H1 (cell line): ENCODE measurements around the gene SLC9A2. TPM values are rescaled to one million over a fixed set of nuclear protein-coding genes. Genes with fewer than 3 reads are reported as not detected.

Experiments
- HDAC6 ChIP-seq: IDR thresholded peaks from one replicate; pipeline ENCODE4 v1.7.1; 2012; ENCODE audit warnings: low read depth, mild to moderate bottlenecking, inconsistent platforms, low read length, moderate library complexity
- POLR2A ChIP-seq, 2 experiments: IDR thresholded peaks; 1 replicate in 1 of 2; 2 replicates in 1 of 2; pipeline ENCODE4 v1.6.1; 2011; ENCODE audit warnings: low read depth in 2 of 2, low read length in 2 of 2, mild to moderate bottlenecking in 2 of 2; ENCODE audit errors: control extremely low read depth in 1 of 2
- polyA plus RNA-seq, 7 experiments: library from polyadenylated mRNA; depleted of rRNA in 3 of 7; stranded (reverse) in 5 of 7; unstranded in 2 of 7; fragments of >200 nt in 5 of 7; fragments of 200-250 nt in 2 of 7; gene quantifications; 1 replicate in 5 of 7; 2 replicates in 1 of 7; 4 replicates in 1 of 7; pipeline versions ENCODE4 v1.2.1 to v1.2.3, GENCODE V29; 2011 to 2013; ENCODE audit warnings: missing spikeins in 2 of 7, mixed read lengths in 2 of 7
- total RNA-seq: library from RNA; stranded (reverse); fragmentation: NEBNext Ultra II Directional; extraction: Animal tissue kit (Norgen Biotek cat#: 25700); gene quantifications from 2 replicates; pipeline ENCODE4 v1.2.1, GENCODE V29; 2021
- TF ChIP-seq, protein P1 (sequence below): fragments of 300-600 bp; sonication (generic); IDR thresholded peaks from 2 replicates; pipeline ENCODE4 v1.7.1; 2012; ENCODE audit warnings: low read length, moderate library complexity, mild to moderate bottlenecking, inconsistent platforms; ENCODE audit not compliant: insufficient replicate concordance

SLC9A2 gene
- total and polyA plus RNA-seq, 2 of the 8 experiments (the other 6 are each of a cell fraction or from before 2014, with no cell fraction given): 0.06 to 0.13 TPM

DNA sequence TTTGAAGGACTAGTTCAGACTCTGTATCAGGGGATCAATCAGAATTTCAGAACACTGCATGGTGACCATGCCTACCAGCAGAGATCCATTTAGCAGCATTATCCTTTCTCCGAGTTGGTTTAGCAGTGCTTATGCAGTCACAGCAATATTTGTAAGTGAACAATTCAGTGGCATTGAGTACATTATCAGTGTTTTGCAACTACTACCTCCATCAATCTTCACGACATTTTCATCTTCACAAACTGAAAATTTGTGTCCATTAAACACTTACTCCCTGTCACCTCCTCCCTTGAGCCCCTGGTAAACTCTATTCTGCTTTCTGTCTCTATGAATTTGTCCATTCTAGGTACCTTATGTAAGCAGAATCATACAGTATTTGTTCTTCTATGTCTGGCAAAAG lies 20.1 kb downstream of the SLC9A2 start (continued):
- TF ChIP-seq, protein P1, sequence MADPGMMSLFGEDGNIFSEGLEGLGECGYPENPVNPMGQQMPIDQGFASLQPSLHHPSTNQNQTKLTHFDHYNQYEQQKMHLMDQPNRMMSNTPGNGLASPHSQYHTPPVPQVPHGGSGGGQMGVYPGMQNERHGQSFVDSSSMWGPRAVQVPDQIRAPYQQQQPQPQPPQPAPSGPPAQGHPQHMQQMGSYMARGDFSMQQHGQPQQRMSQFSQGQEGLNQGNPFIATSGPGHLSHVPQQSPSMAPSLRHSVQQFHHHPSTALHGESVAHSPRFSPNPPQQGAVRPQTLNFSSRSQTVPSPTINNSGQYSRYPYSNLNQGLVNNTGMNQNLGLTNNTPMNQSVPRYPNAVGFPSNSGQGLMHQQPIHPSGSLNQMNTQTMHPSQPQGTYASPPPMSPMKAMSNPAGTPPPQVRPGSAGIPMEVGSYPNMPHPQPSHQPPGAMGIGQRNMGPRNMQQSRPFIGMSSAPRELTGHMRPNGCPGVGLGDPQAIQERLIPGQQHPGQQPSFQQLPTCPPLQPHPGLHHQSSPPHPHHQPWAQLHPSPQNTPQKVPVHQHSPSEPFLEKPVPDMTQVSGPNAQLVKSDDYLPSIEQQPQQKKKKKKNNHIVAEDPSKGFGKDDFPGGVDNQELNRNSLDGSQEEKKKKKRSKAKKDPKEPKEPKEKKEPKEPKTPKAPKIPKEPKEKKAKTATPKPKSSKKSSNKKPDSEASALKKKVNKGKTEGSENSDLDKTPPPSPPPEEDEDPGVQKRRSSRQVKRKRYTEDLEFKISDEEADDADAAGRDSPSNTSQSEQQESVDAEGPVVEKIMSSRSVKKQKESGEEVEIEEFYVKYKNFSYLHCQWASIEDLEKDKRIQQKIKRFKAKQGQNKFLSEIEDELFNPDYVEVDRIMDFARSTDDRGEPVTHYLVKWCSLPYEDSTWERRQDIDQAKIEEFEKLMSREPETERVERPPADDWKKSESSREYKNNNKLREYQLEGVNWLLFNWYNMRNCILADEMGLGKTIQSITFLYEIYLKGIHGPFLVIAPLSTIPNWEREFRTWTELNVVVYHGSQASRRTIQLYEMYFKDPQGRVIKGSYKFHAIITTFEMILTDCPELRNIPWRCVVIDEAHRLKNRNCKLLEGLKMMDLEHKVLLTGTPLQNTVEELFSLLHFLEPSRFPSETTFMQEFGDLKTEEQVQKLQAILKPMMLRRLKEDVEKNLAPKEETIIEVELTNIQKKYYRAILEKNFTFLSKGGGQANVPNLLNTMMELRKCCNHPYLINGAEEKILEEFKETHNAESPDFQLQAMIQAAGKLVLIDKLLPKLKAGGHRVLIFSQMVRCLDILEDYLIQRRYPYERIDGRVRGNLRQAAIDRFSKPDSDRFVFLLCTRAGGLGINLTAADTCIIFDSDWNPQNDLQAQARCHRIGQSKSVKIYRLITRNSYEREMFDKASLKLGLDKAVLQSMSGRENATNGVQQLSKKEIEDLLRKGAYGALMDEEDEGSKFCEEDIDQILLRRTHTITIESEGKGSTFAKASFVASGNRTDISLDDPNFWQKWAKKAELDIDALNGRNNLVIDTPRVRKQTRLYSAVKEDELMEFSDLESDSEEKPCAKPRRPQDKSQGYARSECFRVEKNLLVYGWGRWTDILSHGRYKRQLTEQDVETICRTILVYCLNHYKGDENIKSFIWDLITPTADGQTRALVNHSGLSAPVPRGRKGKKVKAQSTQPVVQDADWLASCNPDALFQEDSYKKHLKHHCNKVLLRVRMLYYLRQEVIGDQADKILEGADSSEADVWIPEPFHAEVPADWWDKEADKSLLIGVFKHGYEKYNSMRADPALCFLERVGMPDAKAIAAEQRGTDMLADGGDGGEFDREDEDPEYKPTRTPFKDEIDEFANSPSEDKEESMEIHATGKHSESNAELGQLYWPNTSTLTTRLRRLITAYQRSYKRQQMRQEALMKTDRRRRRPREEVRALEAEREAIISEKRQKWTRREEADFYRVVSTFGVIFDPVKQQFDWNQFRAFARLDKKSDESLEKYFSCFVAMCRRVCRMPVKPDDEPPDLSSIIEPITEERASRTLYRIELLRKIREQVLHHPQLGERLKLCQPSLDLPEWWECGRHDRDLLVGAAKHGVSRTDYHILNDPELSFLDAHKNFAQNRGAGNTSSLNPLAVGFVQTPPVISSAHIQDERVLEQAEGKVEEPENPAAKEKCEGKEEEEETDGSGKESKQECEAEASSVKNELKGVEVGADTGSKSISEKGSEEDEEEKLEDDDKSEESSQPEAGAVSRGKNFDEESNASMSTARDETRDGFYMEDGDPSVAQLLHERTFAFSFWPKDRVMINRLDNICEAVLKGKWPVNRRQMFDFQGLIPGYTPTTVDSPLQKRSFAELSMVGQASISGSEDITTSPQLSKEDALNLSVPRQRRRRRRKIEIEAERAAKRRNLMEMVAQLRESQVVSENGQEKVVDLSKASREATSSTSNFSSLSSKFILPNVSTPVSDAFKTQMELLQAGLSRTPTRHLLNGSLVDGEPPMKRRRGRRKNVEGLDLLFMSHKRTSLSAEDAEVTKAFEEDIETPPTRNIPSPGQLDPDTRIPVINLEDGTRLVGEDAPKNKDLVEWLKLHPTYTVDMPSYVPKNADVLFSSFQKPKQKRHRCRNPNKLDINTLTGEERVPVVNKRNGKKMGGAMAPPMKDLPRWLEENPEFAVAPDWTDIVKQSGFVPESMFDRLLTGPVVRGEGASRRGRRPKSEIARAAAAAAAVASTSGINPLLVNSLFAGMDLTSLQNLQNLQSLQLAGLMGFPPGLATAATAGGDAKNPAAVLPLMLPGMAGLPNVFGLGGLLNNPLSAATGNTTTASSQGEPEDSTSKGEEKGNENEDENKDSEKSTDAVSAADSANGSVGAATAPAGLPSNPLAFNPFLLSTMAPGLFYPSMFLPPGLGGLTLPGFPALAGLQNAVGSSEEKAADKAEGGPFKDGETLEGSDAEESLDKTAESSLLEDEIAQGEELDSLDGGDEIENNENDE: no peak
- TF ChIP-seq HDAC6 (no peak), POLR2A (IDR thresholded peaks at IDR 0.05; ENCODE audit: control extremely low read depth in 1 of 2, low read depth in 2 of 2, low read length in 2 of 2) (no peak)
